GM23248 (cell line): ENCODE results near the gene HTRA1. TPM values are rescaled to one million over a fixed set of nuclear protein-coding genes. Genes with fewer than 3 reads are reported as not detected.
A peak's percentile ranks its signal among the peaks of the same experiment; 100 is the strongest.

ENCODE experiments used
- DNase-seq: peaks from one replicate; pipeline ENCODE4 v3.0.0-alpha.2; 2015
- H2AFZ ChIP-seq: fragments of 200-600 bp; sonication (generic); 2 replicates; pipeline ENCODE4 v1.6.1; 2016; ENCODE audit warnings: antibody characterized with exemption
- H3F3A ChIP-seq: fragments of 200-600 bp; sonication (generic); 2 replicates; pipeline ENCODE4 v1.6.1; 2016; ENCODE audit warnings: mild to moderate bottlenecking, antibody characterized with exemption, mixed run types; ENCODE audit not compliant: insufficient read depth
- H3K27ac ChIP-seq: fragments of 200-600 bp; sonication (generic); 2 replicates; pipeline ENCODE4 v1.5.1; 2016; ENCODE audit warnings: mild to moderate bottlenecking
- H3K27me3 ChIP-seq: fragments of 200-600 bp; sonication (generic); replicated peaks from 2 replicates; pipeline ENCODE4 v1.6.1; 2016; ENCODE audit warnings: mild to moderate bottlenecking; ENCODE audit not compliant: insufficient read depth
- H3K36me3 ChIP-seq: fragments of 200-600 bp; sonication (generic); 2 replicates; pipeline ENCODE4 v1.6.1; 2016; ENCODE audit warnings: low read depth, mild to moderate bottlenecking
- H3K4me1 ChIP-seq: fragments of 200-600 bp; sonication (generic); 2 replicates; pipeline ENCODE4 v1.6.1; 2016; ENCODE audit warnings: mild to moderate bottlenecking; ENCODE audit not compliant: insufficient read depth
- H3K4me2 ChIP-seq: fragments of 200-600 bp; sonication (generic); one replicate; pipeline ENCODE4 v1.6.1; 2016; ENCODE audit warnings: mild to moderate bottlenecking; ENCODE audit not compliant: unreplicated experiment
- H3K4me3 ChIP-seq: fragments of 200-600 bp; sonication (generic); 2 replicates; pipeline ENCODE4 v1.5.1; 2016; ENCODE audit warnings: mild to moderate bottlenecking
- H3K79me2 ChIP-seq: fragments of 200-600 bp; sonication (generic); 2 replicates; pipeline ENCODE4 v1.6.1; 2016; ENCODE audit warnings: mild to moderate bottlenecking; ENCODE audit not compliant: insufficient read depth
- H3K9ac ChIP-seq: fragments of 200-600 bp; sonication (generic); 2 replicates; pipeline ENCODE4 v1.6.1; 2016; ENCODE audit warnings: mild to moderate bottlenecking
- H3K9me2 ChIP-seq: fragments of 200-600 bp; sonication (generic); 2 replicates; pipeline ENCODE4 v1.6.1; 2016; ENCODE audit warnings: mixed run types, mild to moderate bottlenecking, moderate library complexity; ENCODE audit not compliant: insufficient read depth
- H3K9me3 ChIP-seq: fragments of 200-600 bp; sonication (generic); one replicate; pipeline ENCODE4 v1.6.1; 2017; ENCODE audit warnings: low read depth
- H4K20me1 ChIP-seq: fragments of 200-600 bp; sonication (generic); 2 replicates; pipeline ENCODE4 v1.6.0; 2016; ENCODE audit not compliant: insufficient read depth
- EZH2 ChIP-seq: fragments of 200-600 bp; sonication (generic); IDR thresholded peaks from 2 replicates; pipeline ENCODE4 v1.6.1; 2018; ENCODE audit warnings: antibody characterized with exemption, mild to moderate bottlenecking; ENCODE audit not compliant: insufficient read depth, poor library complexity, severe bottlenecking
- EZH2phosphoT487 ChIP-seq: fragments of 200-600 bp; sonication (generic); IDR thresholded peaks from 2 replicates; pipeline ENCODE4 v1.6.1; 2018; ENCODE audit warnings: antibody characterized with exemption, moderate library complexity, mild to moderate bottlenecking, low read depth; ENCODE audit not compliant: insufficient read depth
- WGBS, 2 experiments: methylation state at CpG; one replicate each; pipeline ENCODE4 v1.1.6; 2015 to 2017; ENCODE audit warnings: low lambda C conversion rate in 2 of 2, low coverage in 1 of 2; ENCODE audit errors: missing lambda C conversion rate in 2 of 2; 5-methylcytosine and 5-hydroxymethylcytosine counted together
- in situ Hi-C: fragments of 300-500 bp; cut with MboI; formaldehyde crosslinking; loops from 2 replicates; pipeline ENCODE4 v1.15.0; 2020
- polyA plus RNA-seq: library from polyadenylated mRNA; unstranded; fragments of >200 nt; fragmentation: Nextera tagmentation; extraction: Ambion mirVana; gene quantifications from 2 replicates; pipeline ENCODE4 v1.2.1, GENCODE V29; 2016
- total RNA-seq: library from RNA; depleted of rRNA; stranded (reverse); fragments of >200 nt; shearing (Covaris generic); gene quantifications from 2 replicates; pipeline ENCODE4 v1.2.3, GENCODE V29; 2014

HTRA1 gene
- total and polyA plus RNA-seq, 2 experiments from 2014 or later: 220 to 405 TPM

- 0 out of 2 replicates have a peak, but pooled peaks cover 7% of the 10 kb centered on the region for H3K36me3 ChIP-seq
- no peaks in the 10 kb centered on the region for H3K27me3 ChIP-seq
- DNase-seq: peak; percentile 94
- H3K9me3 ChIP-seq: no peaks in the 10 kb centered on the region
- no peak overlapping the region for H3K27ac ChIP-seq
- in situ Hi-C loops: no loop called here
- peaks cover 12% of the 10 kb centered on the region for H3F3A ChIP-seq
- TF ChIP-seq EZH2 (no peak), EZH2phosphoT487 (no peak)
- H3K9me2 ChIP-seq: no peaks in the 10 kb centered on the region
- H3K4me3 ChIP-seq: no peak overlapping the region
- WGBS, 2 experiments: 22 to 34% methylated on average over 5 to 6 of the region's 6 CpGs
- no peaks in the 10 kb centered on the region for H4K20me1 ChIP-seq
- peaks cover 11% of the 10 kb centered on the region for H3K4me1 ChIP-seq
- H3K4me2 ChIP-seq: no peak overlapping the region
- peak overlapping the region; percentile 35; the same call in 1 of the 2 replicates for H3K9ac ChIP-seq
- H3K79me2 ChIP-seq: peaks cover 19% of the 10 kb centered on the region
- H2AFZ ChIP-seq: no peak overlapping the region
Observed at GRCh38 chr10:122504610-122504950, 43.2 kb downstream of the HTRA1 start.

- TF ChIP-seq EZH2phosphoT487: no peak
- TF ChIP-seq EZH2: no peak
- no peaks in the 10 kb centered on the region for H3K9me3 ChIP-seq
- H4K20me1 ChIP-seq: no peaks in the 10 kb centered on the region
- H3K4me3 ChIP-seq: no peak overlapping the region
- H3K4me1 ChIP-seq: peaks cover 7% of the 10 kb centered on the region
- H2AFZ ChIP-seq: no peak overlapping the region
- DNase-seq: no peak
- no peak overlapping the region for H3K9ac ChIP-seq
- H3K79me2 ChIP-seq: peaks cover 19% of the 10 kb centered on the region
- no peaks in the 10 kb centered on the region for H3K27me3 ChIP-seq
- 0 out of 2 replicates have a peak, but pooled peaks cover 7% of the 10 kb centered on the region for H3K36me3 ChIP-seq
- in situ Hi-C loops: no loop called here
- H3K9me2 ChIP-seq: no peaks in the 10 kb centered on the region
- H3K27ac ChIP-seq: no peak overlapping the region
- H3K4me2 ChIP-seq: no peak overlapping the region
- H3F3A ChIP-seq: peaks cover 8% of the 10 kb centered on the region
- WGBS, 2 experiments: 96 to 100% methylated on average over 5 of the region's 5 CpGs
Observed at GRCh38 chr10:122505011-122505410, 43.7 kb downstream of the HTRA1 start.

- WGBS, 2 experiments: 88 to 90% methylated on average over 14 to 15 of the region's 15 CpGs
- Histone ChIP-seq H3K27me3 (no peaks in the 10 kb centered on the region), H3K27ac (no peak overlapping the region), H4K20me1 (no peaks in the 10 kb centered on the region), H3K4me1 (0 out of 2 replicates have a peak, but pooled peaks cover 4% of the 10 kb centered on the region), H3K9ac (no peak overlapping the region), H3K4me3 (no peak overlapping the region), H3F3A (no peaks in the 10 kb centered on the region), H3K9me3 (no peaks in the 10 kb centered on the region), H3K4me2 (no peak overlapping the region), H3K36me3 (peaks cover 7% of the 10 kb centered on the region; the same call in 1 of the 2 replicates), H2AFZ (no peak overlapping the region), H3K9me2 (no peaks in the 10 kb centered on the region), H3K79me2 (peaks cover 19% of the 10 kb centered on the region)
- no peak for TF ChIP-seq EZH2
- TF ChIP-seq EZH2phosphoT487: no peak
- no peak for DNase-seq
- in situ Hi-C loops: no loop called here
Observed at GRCh38 chr10:122505885-122506645, 44.7 kb downstream of the HTRA1 start.

GRCh38 chr10:122507616-122508015 lies 46.3 kb downstream of the HTRA1 start:
- Histone ChIP-seq H3K9me2 (no peaks in the 10 kb centered on the region), H3K27me3 (no peaks in the 10 kb centered on the region), H3F3A (no peaks in the 10 kb centered on the region), H4K20me1 (no peaks in the 10 kb centered on the region), H3K9ac (no peak overlapping the region), H3K79me2 (peaks cover 19% of the 10 kb centered on the region), H3K4me3 (no peak overlapping the region), H3K27ac (no peak overlapping the region), H3K4me2 (no peak overlapping the region), H3K4me1 (0 out of 2 replicates have a peak, but pooled peaks cover 4% of the 10 kb centered on the region), H3K9me3 (no peaks in the 10 kb centered on the region), H3K36me3 (peaks cover 7% of the 10 kb centered on the region; the same call in 1 of the 2 replicates), H2AFZ (no peak overlapping the region)
- DNase-seq: no peak
- in situ Hi-C loops: no loop called here
- WGBS, 2 experiments: 92 to 99% methylated on average over 3 of the region's 3 CpGs
- TF ChIP-seq EZH2phosphoT487 (no peak), EZH2 (no peak)
